Hematopoietic multipotent progenitor cell treated with erythropoietin and hydrocortisone succinate and interleukin-3 and kit ligand, for 6 days (in vitro differentiated cells): ENCODE results near the gene RAP1GAP2.

Experiments used
- DNase-seq: peaks from one replicate; pipeline ENCODE4 v3.0.0-alpha.2; 2015

The RAP1GAP2 gene

GRCh38 chr17:2950846-2951245, 154.6 kb downstream of the RAP1GAP2 start:
- DNase-seq = no peak

GRCh38 chr17:2952174-2952845, 156.1 kb downstream of the RAP1GAP2 start:
- no peak for DNase-seq

DNA sequence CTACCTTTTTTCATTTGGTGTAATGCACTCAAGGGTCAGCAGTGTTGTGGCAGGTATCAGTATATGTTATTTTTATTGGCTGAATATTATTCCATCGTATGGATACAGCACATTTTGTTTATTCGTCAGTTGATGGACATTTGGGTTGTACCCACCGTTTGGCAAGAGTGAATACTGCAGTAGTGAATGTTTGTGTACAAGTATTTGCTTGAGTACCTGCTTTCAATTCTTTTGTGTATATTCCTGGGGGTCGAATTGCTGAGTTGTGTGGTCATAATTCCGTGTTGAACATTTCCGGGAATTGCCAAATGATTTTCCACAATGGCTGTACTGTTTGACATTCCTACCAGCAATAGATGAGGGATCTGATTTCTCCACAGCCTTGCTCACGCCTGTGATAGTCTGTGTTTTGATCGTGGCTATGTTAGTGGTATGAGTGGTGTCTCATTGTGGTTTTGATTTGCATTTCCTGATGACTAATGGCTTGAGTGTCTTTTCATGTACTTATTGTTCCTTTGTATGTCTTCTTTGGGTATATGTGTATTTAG, 158.7 kb downstream of the RAP1GAP2 start:
- no peak for DNase-seq

- no peak for DNase-seq
Observed at GRCh38 chr17:2955931-2956582, 159.8 kb downstream of the RAP1GAP2 start.

- no peak for DNase-seq
Observed at GRCh38 chr17:2957631-2958286, 161.5 kb downstream of the RAP1GAP2 start.

DNA sequence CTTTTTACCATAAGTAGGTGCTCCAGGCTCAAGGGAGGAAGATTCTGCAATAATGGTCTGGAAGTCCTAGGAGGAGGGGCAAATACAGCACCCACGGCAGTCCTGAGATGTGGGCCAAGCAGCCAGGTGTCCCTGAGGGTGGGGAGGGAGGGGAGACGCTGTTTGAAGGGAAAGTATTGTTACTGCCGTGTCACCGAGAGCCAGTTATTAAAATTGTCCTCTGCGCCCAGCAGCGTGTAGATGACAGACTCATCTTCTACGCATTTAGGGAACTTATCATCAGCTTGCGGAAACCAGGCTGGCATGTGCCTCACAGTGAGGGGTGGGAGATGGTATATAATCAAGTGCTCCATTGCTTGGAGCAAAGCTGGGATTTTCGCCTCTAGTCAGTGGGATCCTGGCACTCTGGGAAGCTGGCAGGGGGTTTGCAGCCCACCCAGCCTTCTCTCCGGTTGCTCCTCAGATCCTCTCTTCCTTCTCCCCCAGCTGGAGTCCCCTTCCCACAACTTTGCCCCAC, 162.5 kb downstream of the RAP1GAP2 start:
- DNase-seq = no peak

GRCh38 chr17:2959371-2960130, 163.3 kb downstream of the RAP1GAP2 start:
- DNase-seq = no peak

- no peak for DNase-seq
Observed at GRCh38 chr17:2961446-2961845, 165.2 kb downstream of the RAP1GAP2 start.

DNA sequence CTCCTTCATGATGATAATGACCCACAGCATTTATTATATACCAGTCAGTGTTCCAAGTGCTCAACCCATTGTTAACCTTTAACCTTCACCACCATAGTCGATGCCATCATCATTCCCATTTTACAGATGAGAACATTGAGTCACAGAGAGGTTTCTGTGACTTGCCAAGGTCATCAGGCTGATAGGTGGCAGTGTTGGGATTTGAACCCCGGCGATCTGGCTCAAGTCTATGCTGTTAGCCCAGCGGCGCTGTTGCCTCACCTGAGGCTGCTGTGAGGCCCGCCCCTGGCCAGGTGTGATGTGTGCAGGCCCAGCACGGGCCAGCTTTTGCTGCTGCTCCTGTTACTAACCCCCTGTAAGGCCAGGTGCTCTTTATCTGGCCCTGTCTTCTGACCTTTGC, 166.0 kb downstream of the RAP1GAP2 start:
- no peak for DNase-seq

GRCh38 chr17:2962729-2963128, 166.5 kb downstream of the RAP1GAP2 start:
- no peak for DNase-seq

GRCh38 chr17:2963332-2964027, 167.2 kb downstream of the RAP1GAP2 start:
- no peak for DNase-seq

DNA sequence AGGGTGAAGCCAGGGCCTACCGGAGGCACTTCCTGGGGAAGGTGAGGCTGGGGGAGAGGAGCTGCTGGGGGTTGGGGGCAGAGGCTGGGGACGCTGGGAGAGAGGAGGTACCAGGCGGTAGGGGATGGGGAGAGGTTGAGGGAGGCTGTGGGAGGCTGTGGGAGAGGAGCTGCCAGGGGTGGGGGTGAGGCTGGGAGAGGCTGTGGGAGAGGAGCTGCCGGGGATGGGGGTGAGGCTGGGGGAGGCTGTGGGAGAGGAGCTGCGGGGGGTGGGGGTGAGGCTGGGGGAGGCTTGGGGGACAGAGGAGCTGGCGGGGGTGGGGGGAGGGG, 167.8 kb downstream of the RAP1GAP2 start:
- DNase-seq = no peak

DNA sequence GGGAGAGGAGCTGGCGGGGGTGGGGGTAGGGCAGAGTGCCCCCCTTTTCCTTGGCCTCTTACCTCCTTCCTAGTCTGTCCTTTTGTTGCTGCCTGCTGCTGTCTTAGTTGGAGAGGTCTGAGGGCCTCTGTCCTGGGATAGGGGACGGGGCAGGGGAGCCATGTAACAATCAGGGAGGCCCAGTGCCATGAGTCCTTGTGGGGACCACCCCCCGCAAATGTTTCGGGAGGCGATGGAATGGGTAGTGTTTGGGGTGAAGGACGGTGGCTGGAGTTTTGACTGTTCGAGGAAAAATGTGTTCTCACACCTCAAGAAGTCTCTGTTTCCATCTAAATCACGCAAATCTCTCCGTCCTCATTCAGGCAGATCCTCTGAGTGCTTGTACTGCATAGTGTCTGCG, 168.1 kb downstream of the RAP1GAP2 start:
- no peak for DNase-seq

- DNase-seq = no peak
Observed at GRCh38 chr17:2964831-2965230, 168.6 kb downstream of the RAP1GAP2 start.

- no peak for DNase-seq
Observed at GRCh38 chr17:2965621-2966595, 169.7 kb downstream of the RAP1GAP2 start.

- DNase-seq = no peak
Observed at GRCh38 chr17:2967515-2967914, 171.3 kb downstream of the RAP1GAP2 start.

DNA sequence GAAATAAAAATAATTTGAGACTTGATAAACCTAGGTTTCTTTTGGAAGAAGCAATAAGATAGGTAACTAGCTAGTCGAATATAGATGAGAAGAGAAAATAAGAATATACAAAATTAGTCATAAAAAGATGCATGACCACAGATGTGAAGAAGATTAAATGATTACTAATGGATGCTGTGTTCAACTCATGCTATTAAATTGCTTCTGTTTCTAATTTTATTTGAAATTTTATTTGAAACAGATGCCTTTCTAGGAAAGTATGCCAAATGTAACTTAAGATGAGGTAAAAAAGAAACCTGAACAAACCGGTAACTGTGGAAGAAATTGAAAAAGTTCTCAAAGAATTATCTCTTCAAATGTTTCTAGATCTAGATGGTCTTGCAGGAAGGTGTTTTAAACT, 175.6 kb downstream of the RAP1GAP2 start:
- no peak for DNase-seq

DNA sequence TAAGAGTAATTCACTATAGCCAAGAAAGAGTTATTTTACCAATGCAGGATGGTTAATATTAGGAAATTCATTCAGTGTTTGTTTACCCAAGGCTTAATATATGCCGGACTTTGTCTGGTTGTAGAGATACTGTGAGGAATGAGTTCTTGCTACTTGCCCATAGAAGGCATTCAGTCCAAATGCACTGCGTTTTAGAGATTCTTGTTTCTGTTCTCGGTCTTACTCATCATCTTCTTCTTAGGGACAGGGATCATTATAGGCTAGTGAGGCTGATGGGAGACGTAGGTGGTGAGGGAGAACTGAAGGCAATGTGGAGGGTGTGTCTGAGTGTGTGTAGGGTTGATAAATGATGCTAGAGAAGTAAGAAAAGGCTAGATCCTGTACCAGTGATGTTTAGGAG, 176.5 kb downstream of the RAP1GAP2 start:
- no peak for DNase-seq

GRCh38 chr17:2974347-2974746, 178.1 kb downstream of the RAP1GAP2 start:
- DNase-seq = no peak

DNA sequence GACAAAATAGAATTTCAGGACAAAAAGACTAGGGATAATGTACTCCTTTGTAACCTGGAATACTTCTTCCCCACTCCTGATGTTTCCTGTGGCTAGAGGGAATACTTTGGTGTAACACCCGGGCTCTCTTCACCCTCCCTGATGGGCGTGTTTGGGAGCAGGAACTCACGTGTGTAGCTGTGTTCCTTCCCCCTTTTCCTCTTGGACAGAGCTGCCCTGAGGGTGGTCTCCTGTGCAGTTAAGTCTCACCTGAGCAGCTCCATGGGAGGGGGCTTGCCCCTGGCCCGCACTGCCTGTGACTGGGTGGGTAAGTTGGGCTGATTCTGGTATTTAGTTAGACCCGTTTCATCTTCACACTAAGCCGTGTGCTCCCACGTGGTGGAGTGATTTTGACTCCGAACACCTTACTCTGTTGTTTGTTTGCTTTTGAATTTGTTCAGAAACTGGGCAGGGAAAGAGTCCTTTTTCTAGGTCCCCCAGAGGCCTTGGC, 179.3 kb downstream of the RAP1GAP2 start:
- no peak for DNase-seq

DNA sequence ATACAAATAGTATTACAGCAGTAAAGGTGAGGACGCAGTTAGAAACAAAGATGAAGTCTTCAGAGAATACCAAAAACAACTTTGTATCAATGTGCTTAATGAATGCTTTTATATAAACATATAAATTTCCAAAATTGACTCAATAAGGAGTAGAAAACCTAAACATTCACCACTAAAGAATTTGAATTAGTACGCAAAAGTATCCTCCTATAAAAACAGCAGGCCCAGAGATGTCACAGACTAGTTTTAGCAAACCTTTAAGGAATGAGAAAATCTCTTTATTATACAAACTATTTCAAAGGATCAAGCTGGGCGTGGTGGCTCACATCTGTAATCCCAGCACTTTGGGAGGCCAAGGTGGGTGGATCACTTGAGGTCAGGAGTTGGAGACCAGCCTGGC, 180.9 kb downstream of the RAP1GAP2 start:
- no peak for DNase-seq
